ENCODE measurements around the gene LGALSL.
"Not testable (repeated sequence)": the region's sequence is repeated elsewhere in the genome, so short reads cannot be mapped to it uniquely, and the experiment has no call there.

Gene LGALSL

GRCh38 chr2:64445970-64446369 lies 8.0 kb upstream of the LGALSL start:
- not testable (repeated sequence) for DNase-seq

GRCh38 chr2:64447317-64448040 lies 6.5 kb upstream of the LGALSL start:
- DNase-seq: no peak

- DNase-seq: no peak
Observed at GRCh38 chr2:64448041-64448426, 5.9 kb upstream of the LGALSL start.

- no peak for DNase-seq
Observed at GRCh38 chr2:64451051-64451450, 2.9 kb upstream of the LGALSL start.

GRCh38 chr2:64454386-64455332 lies 697 bp downstream of the LGALSL start:
- DNase-seq: peak; percentile 49

- no peak for DNase-seq
Observed at GRCh38 chr2:64455545-64455944, 1.6 kb downstream of the LGALSL start.

GRCh38 chr2:64456293-64456692 lies 2.3 kb downstream of the LGALSL start:
- DNase-seq: no peak

- no peak for DNase-seq
Observed at GRCh38 chr2:64457524-64457923, 3.6 kb downstream of the LGALSL start.

- DNase-seq: no peak
Observed at GRCh38 chr2:64459575-64459974, 5.6 kb downstream of the LGALSL start.

- no peak for DNase-seq
Observed at GRCh38 chr2:64460330-64460729, 6.4 kb downstream of the LGALSL start.

GRCh38 chr2:64461271-64462058 lies 7.5 kb downstream of the LGALSL start:
- DNase-seq: no peak

- no peak for DNase-seq
Observed at GRCh38 chr2:64462171-64462570, 8.2 kb downstream of the LGALSL start.

GRCh38 chr2:64462940-64463700 lies 9.2 kb downstream of the LGALSL start:
- peak; percentile 8 for DNase-seq

- peak; percentile 74 for DNase-seq
Observed at GRCh38 chr2:64463781-64464180, 9.8 kb downstream of the LGALSL start.

GRCh38 chr2:64466478-64467085 lies 12.6 kb downstream of the LGALSL start:
- no peak for DNase-seq

- DNase-seq: no peak
Observed at GRCh38 chr2:64467096-64467843, 13.3 kb downstream of the LGALSL start.

GRCh38 chr2:64469261-64469660 lies 15.3 kb downstream of the LGALSL start:
- no peak for DNase-seq

GRCh38 chr2:64470071-64470470 lies 16.1 kb downstream of the LGALSL start:
- DNase-seq: no peak

GRCh38 chr2:64470766-64471295 lies 16.9 kb downstream of the LGALSL start:
- no peak for DNase-seq

- no peak for DNase-seq
Observed at GRCh38 chr2:64471600-64471999, 17.6 kb downstream of the LGALSL start.

GRCh38 chr2:64472881-64473280 lies 18.9 kb downstream of the LGALSL start:
- DNase-seq: no peak

All from EL (cell line).